Measurements from ENCODE around the gene ANKRD34A.
"Not testable (repeated sequence)": the region's sequence is repeated elsewhere in the genome, so short reads cannot be mapped to it uniquely, and the experiment has no call there.

ANKRD34A gene

GRCh38 chr1:145942871-145943270 is 21.5 kb downstream of the ANKRD34A start:
- DNase-seq (ENCODE audit: low spot score) = no peak

DNA sequence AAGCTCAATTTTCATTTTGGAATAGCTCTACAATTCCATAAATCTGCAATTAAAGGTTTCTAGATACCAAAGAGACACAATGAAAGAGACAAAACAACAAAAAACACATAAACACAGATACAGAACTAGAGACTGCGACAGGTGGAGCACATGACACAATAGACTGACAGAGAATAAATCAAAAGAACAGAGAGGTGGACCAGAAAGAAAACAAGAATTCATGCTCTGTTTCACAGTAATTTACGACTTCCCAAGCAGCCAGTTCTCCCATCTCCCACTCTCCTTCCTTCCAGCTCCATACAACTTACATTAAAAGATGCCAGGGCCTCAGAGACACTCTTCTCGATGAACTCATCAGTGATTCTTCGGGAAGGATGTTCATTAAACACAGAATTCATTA is 22.0 kb downstream of the ANKRD34A start:
- DNase-seq (ENCODE audit: low spot score) = no peak

- DNase-seq (ENCODE audit: low spot score) = no peak
Measured at GRCh38 chr1:145937436-145937835, 26.9 kb downstream of the ANKRD34A start.

DNA sequence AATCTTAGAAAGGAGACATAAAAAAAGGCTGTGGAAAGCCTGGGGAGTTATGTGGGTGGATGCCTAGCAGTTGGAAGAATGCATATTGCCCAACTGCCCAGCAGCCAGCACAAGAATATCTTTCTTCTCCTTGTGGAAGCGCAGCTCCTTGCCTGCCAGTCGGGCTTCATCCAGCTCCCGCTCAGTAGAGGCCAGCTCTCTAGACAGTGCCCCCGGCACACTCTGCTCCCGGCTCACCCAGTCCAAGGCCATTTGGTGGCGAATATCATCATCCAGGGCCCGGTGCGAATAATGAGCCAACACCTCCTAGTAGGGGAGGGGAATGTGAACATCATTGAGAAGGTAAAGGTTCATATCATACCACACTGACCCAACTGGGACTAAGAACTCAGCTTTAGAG is 28.1 kb downstream of the ANKRD34A start:
- no peak for DNase-seq (ENCODE audit: low spot score)

- DNase-seq (ENCODE audit: low spot score) = no peak
Measured at GRCh38 chr1:145935708-145936107, 28.7 kb downstream of the ANKRD34A start.

- peak; percentile 33 for DNase-seq (ENCODE audit: low spot score)
Measured at GRCh38 chr1:145932522-145933009, 31.8 kb downstream of the ANKRD34A start.

GRCh38 chr1:145927916-145928643 is 36.3 kb downstream of the ANKRD34A start:
- no peak for DNase-seq (ENCODE audit: low spot score)

DNA sequence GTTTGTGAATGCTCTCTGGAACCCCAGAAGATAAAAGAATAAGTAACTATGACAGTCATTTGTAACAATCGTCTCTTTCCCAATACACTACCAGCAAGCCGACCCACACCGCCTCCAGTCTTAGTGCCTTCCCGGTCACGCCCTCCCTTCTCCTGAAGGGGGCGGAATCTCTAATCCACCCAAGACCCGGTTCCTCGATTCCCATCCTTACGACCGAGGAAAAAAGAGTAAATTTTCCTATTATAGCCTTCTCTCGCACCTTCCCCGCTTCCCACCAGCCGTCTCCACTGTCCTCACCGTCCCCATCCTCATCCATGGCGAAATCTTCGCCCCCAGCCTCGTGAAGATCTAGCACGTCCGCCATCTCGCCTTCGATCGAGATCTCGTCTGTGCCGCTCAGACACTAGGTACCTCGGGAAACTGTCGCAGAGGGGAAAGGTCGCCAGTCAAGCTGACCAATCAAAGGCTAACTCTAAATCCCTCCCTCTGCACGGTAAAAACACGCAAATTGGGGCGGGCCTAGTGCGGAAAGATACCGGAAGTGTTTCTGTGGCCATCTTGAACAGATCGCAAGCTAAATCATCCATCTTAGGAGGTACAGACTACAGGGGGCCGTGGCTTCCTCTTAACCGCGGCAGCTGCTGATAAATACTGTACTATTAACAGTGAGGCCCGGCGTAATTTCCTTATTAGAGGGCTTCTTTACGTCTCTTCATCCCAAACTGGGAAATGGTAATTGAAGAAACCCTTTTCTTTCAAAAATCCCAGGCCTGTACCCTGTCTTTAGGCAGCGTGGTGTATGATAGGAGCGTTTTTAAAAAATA is 37.1 kb downstream of the ANKRD34A start, which contains the start of gene RBM8A:
RBM8A (minus strand) TSS at position 422 of the 824 bp plus-strand sequence; CDS start at position 364, 58 bp downstream.
- DNase-seq (ENCODE audit: low spot score) = peak; percentile 97

DNA sequence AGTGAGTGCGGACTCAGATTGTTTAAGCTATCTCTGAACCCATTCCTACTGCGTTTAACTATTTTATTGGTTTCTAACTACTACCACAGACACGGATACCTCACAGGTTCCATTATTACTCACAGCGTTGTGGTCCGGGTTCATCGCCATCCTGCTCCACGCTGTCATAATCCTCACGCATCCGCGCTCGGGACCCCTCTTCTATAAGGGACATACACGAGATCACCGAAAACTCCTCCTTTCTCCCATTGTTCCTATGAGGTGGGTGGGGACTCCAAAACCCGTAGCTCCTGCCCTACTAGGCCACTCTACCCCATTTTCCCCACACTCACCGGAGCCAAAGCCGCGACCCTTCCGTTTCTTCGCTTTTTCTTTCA is 37.7 kb downstream of the ANKRD34A start:
- no peak for DNase-seq (ENCODE audit: low spot score)

DNA sequence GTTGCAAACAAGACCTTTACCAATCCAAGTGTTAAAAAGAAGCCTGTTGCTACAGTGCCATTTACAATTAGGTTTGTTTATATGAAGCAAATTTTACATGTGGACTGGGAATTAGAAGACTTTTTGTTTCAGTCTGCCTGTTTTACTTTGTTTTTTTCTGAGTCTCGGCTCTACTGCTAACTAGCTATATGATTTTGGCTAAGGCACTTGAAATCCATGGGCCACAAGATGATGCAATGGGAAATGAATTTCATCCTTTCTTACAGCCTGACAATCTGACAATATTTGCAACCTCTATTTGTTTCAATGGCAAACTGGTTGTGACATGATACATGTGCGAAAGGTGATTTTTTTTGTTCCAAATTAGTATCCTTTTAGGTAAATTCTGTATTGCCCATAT is 42.1 kb downstream of the ANKRD34A start:
- no peak for DNase-seq (ENCODE audit: low spot score)

DNA sequence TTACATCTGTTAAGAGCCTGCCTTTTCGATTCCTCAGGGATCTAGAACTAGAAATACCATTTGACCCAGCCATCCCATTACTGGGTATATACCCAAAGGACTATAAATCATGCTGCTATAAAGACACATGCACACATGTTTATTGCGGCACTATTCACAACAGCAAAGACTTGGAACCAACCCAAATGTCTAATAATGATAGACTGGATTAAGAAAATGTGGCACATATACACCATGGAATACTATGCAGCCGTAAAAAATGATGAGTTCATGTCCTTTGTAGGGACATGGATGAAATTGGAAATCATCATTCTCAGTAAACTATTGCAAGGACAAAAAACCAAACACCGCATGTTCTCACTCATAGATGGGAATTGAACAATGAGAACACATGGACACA is 44.1 kb downstream of the ANKRD34A start:
- not testable (repeated sequence) for DNase-seq (ENCODE audit: low spot score)

- no peak for DNase-seq (ENCODE audit: low spot score)
Measured at GRCh38 chr1:145918992-145919939, 45.1 kb downstream of the ANKRD34A start.

DNA sequence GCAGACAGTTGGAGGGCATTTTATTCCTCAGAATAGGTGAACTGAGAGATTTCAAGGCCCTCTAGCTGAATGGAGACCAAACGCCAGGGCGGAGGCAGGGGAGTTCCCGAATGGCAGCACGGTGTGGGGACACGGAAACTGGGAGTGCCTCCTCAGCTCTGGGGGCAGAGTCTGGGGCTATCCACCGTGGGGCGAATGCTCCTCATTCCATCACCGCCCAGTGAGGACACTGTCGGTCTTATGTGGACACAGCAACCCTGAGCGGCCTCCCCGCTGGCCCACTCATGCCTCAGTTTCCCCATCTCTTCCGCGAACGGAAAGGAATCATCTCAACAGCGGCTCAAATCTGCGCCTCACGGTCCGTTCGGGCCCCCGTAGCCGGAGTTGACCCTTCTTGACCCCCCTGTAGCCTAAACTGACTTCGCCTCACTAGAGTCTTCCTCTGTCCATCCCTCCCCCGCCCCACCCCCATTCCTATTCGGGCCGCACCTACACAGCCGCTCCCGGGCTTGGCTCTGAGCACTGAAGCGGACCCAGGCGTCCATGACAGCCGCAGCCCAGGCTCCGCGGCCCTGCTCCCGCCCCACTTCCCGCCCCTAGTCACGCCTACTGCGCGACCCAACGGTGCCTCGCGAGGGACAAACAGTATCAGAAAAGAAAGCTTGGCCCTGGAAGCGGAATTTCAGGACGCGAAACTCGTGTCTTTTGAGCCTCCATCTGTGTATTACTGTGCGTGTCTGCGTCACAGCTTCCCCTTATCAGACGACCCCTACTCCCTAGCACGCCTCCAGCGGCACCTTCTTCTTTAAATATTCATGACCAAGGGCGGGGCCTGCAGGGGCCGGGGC is 46.0 kb downstream of the ANKRD34A start, which contains the start of gene PEX11B:
PEX11B (minus strand) TSS at position 574 of the 848 bp plus-strand sequence; CDS start at position 545, 29 bp downstream.
- DNase-seq (ENCODE audit: low spot score) = peak; percentile 92

DNA sequence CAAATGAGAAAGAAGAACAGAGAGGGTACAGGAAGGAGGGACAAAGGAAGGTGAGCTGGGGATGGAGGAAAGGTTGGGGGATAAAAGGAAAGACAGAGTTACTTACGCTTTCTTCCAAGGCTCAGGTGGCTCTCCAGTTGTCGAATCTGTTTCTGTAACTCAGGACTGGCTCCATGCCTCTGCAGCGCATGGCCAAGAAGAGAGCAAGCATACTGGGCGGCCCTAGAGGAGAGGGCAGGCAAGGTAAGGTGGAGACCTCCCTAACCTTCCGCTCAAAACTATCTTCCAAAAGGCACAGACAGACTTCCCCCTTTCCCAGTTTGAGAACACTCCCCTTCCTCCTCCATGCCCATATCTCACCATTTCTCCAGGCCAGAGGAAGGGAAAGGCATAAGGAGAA is 46.8 kb downstream of the ANKRD34A start:
- DNase-seq (ENCODE audit: low spot score) = no peak

DNA sequence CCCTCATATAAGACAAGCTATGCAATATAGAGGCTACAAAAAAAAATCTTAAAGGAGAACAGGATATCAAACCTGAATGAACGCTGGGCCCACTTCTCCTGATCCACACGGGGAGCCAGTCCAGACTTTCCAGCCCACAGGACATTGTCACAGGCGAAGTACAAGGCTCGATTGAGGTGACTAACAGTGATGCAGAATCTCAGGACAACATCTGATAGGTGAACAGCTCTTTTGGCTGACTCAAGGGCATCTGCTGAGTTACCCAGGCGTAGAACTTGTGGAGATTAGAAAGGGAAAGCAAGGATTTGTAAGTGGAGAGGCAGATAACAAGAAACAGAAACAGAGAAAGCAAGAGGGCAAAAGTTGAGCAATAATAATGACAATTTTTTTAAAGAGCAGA is 47.6 kb downstream of the ANKRD34A start:
- DNase-seq (ENCODE audit: low spot score) = no peak

DNA sequence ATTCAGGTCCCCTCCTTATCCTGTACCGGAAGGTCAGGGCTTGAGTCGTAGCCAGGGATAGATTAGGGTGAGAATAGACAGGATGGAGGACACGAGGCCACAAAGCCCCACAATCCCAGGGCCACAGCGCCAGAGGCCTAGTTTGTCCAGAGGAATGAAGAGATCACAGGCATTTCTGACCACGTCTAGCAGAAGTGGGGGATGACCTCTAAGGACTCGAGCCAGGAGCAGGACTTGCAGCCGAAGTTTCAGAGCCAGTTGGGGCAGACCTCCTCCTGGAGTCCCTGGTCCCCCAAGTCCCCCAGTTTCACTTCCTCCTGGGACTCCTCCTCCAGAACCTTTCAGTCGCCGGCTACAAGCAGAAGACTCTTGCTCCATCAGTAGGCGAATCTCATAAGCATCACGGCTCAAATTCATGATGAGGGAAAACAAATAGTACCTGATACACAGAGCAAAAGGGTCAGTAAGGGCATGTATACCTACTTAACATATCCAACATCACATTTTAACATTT is 52.2 kb downstream of the ANKRD34A start:
- DNase-seq (ENCODE audit: low spot score) = no peak
